GM18867 (cell line): ENCODE results near the gene GTF2IRD1.
"Not testable (repeated sequence)": the region's sequence is repeated elsewhere in the genome, so short reads cannot be mapped to it uniquely, and the experiment has no call there.

Experiments used
- ATAC-seq: cut with Tn5 transposase; IDR thresholded peaks from one replicate; pipeline ENCODE4 v1.9.1; 2021; ENCODE audit warnings: mild to moderate bottlenecking, moderate library complexity; ENCODE audit not compliant: unreplicated experiment

GTF2IRD1 gene

GRCh38 chr7:74544706-74545469, 91.2 kb downstream of the GTF2IRD1 start:
- ATAC-seq: no peak

- ATAC-seq: no peak
Observed at GRCh38 chr7:74545921-74546320, 92.2 kb downstream of the GTF2IRD1 start.

- ATAC-seq: not testable (repeated sequence)
Observed at GRCh38 chr7:74553596-74554012, 99.9 kb downstream of the GTF2IRD1 start.

GRCh38 chr7:74554178-74554577, 100.5 kb downstream of the GTF2IRD1 start:
- no peak for ATAC-seq

- no peak for ATAC-seq
Observed at GRCh38 chr7:74560086-74560719, 106.5 kb downstream of the GTF2IRD1 start.

GRCh38 chr7:74561898-74562613, 108.3 kb downstream of the GTF2IRD1 start:
- ATAC-seq: no peak

GRCh38 chr7:74563639-74564038, 109.9 kb downstream of the GTF2IRD1 start:
- not testable (repeated sequence) for ATAC-seq

GRCh38 chr7:74567318-74567668, 113.6 kb downstream of the GTF2IRD1 start:
- ATAC-seq: no peak

GRCh38 chr7:74568658-74569057, 115.0 kb downstream of the GTF2IRD1 start:
- no peak for ATAC-seq

GRCh38 chr7:74569501-74570075, 115.9 kb downstream of the GTF2IRD1 start:
- no peak for ATAC-seq

GRCh38 chr7:74570533-74571156, 116.9 kb downstream of the GTF2IRD1 start:
- no peak for ATAC-seq

GRCh38 chr7:74572301-74572979, 118.7 kb downstream of the GTF2IRD1 start:
- no peak for ATAC-seq

- no peak for ATAC-seq
Observed at GRCh38 chr7:74573512-74573911, 119.8 kb downstream of the GTF2IRD1 start.

GRCh38 chr7:74575083-74575784, 121.5 kb downstream of the GTF2IRD1 start:
- ATAC-seq: no peak

- ATAC-seq: no peak
Observed at GRCh38 chr7:74575811-74576210, 122.1 kb downstream of the GTF2IRD1 start.

GRCh38 chr7:74579800-74580685, 126.3 kb downstream of the GTF2IRD1 start:
- ATAC-seq: no peak

- ATAC-seq: no peak
Observed at GRCh38 chr7:74581916-74582440, 128.3 kb downstream of the GTF2IRD1 start.

GRCh38 chr7:74582447-74583039, 128.8 kb downstream of the GTF2IRD1 start:
- no peak for ATAC-seq
